Thyroid gland (tissue), 4 donors: Measurements from ENCODE around the gene DENND2D.

Source experiments
- POLR2A ChIP-seq, 2 donors: fragments of 450-650 bp; IDR thresholded peaks; one replicate each; pipeline ENCODE4 v1.6.1; 2017; ENCODE audit warnings: antibody characterized with exemption in 2 of 2, mild to moderate bottlenecking in 2 of 2, moderate library complexity in 1 of 2
- TF ChIP-seq, protein P1 (sequence below), 6 experiments: fragments of 200-600 bp in 3 of 6; fragments of 450-650 bp in 3 of 6; sonication (generic) in 3 of 6; IDR thresholded peaks; one replicate each; pipeline ENCODE4 v1.5.1; 2016 to 2019; ENCODE audit warnings: antibody characterized with exemption in 6 of 6, mild to moderate bottlenecking in 2 of 6, inconsistent platforms in 1 of 6, moderate library complexity in 1 of 6

DNA sequence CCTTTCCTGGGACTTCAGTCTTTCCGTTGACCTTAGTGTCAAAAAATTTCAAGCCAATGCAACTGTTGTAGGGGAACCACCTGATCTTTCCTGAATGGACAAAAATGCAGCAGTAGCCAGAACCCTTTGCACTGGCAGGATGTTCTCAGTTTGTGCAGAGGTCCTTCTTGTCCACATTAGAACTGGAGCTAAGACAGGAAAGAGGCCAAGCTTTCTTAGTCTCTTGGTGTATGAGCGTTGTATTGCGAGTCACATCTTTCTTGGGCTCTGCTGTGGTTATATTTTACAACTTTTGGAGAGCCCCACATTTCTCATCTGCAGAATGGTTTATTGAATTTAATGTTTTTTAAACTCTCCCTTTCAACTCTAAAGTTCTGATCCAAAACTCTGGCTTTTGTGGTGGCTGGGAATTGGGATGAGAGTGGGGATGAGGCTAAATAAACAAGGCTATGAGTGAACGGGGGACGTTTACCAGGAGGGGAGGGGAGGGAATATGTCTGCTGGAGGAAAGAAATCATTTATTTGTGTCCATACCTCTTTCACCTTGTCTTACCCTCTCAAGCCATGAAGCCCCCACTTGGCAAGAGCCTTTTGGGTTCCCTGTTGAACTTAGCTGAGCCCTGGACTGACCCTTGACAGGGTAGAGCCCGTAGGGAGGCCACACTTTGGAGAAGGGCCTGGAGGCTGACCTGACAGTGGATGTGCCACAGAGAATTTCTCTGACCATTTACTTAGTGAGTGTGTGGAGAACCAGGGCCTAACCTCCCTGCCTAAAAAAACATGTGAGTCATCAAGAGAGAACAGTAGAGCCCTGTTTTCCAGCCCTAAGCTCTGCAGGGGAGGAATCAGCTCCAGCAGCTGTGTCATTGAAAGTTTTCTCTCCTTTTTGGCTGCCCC lies 27.7 kb upstream of the DENND2D start:
- TF ChIP-seq, protein P1, sequence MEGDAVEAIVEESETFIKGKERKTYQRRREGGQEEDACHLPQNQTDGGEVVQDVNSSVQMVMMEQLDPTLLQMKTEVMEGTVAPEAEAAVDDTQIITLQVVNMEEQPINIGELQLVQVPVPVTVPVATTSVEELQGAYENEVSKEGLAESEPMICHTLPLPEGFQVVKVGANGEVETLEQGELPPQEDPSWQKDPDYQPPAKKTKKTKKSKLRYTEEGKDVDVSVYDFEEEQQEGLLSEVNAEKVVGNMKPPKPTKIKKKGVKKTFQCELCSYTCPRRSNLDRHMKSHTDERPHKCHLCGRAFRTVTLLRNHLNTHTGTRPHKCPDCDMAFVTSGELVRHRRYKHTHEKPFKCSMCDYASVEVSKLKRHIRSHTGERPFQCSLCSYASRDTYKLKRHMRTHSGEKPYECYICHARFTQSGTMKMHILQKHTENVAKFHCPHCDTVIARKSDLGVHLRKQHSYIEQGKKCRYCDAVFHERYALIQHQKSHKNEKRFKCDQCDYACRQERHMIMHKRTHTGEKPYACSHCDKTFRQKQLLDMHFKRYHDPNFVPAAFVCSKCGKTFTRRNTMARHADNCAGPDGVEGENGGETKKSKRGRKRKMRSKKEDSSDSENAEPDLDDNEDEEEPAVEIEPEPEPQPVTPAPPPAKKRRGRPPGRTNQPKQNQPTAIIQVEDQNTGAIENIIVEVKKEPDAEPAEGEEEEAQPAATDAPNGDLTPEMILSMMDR (IDR thresholded peaks at IDR 0.05), result no peak
- TF ChIP-seq POLR2A (IDR thresholded peaks at IDR 0.05), result peak in 1 of 2 donors; percentile 48
